A673 (cell line): ENCODE measurements around the gene CHAT. TPM values are rescaled to one million over a fixed set of nuclear protein-coding genes. Genes with fewer than 3 reads are reported as not detected.
A peak's percentile ranks its signal among the peaks of the same experiment; 100 is the strongest.

Experiments
- BruUV-seq: library from RNA; stranded (reverse); fragments of 400-500 nt; replicated peaks from 2 replicates; lab custom pipeline; 2021; lab: Mats Ljungman, UMichigan
- CTCF ChIA-PET: fragments of 300-600 bp; sonication (Branson Sonifier 250); formaldehyde crosslinking; loops from one replicate; lab custom pipeline; 2022; ENCODE audit warnings: antibody characterized with exemption; lab: Charles Lee
- POLR2A ChIA-PET: fragments of 300-600 bp; sonication (Branson Sonifier 250); formaldehyde crosslinking; loops from one replicate; lab custom pipeline; 2022; ENCODE audit warnings: antibody characterized with exemption; ENCODE audit not compliant: low non-redundant PET; lab: Charles Lee
- DNase-seq: peaks from one replicate; pipeline ENCODE4 v3.0.0-alpha.2; 2015; ENCODE audit warnings: low spot score
- H3K27ac ChIP-seq: fragments of 200-600 bp; sonication (generic); 2 replicates; pipeline ENCODE4 v1.5.1; 2016; ENCODE audit warnings: mixed run types, low read depth, mild to moderate bottlenecking, mixed read lengths, antibody characterized with exemption, low read length; ENCODE audit not compliant: poor library complexity, severe bottlenecking
- H3K27me3 ChIP-seq: fragments of 200-600 bp; sonication (generic); replicated peaks from 2 replicates; pipeline ENCODE4 v1.6.1; 2017; ENCODE audit warnings: mixed run types, low read depth, mild to moderate bottlenecking, mixed read lengths, antibody characterized with exemption, low read length; ENCODE audit not compliant: insufficient read depth, poor library complexity
- H3K36me3 ChIP-seq: fragments of 200-600 bp; sonication (generic); 2 replicates; pipeline ENCODE4 v1.6.1; 2016; ENCODE audit warnings: mixed run types, mild to moderate bottlenecking, mixed read lengths, antibody characterized with exemption, low read length; ENCODE audit not compliant: insufficient read depth, poor library complexity, severe bottlenecking
- H3K4me1 ChIP-seq: fragments of 200-600 bp; sonication (generic); 2 replicates; pipeline ENCODE4 v1.6.1; 2017; ENCODE audit warnings: mixed run types, mild to moderate bottlenecking, mixed read lengths, antibody characterized with exemption, low read length; ENCODE audit not compliant: insufficient read depth, poor library complexity, severe bottlenecking
- H3K4me3 ChIP-seq: fragments of 200-600 bp; sonication (generic); 2 replicates; pipeline ENCODE4 v1.5.1; 2016; ENCODE audit warnings: low read depth, mixed run types, mild to moderate bottlenecking, mixed read lengths, low read length; ENCODE audit not compliant: poor library complexity, severe bottlenecking
- H3K9me3 ChIP-seq: fragments of 200-600 bp; sonication (generic); 2 replicates; pipeline ENCODE4 v1.6.1; 2016; ENCODE audit warnings: mixed run types, low read depth, mild to moderate bottlenecking, mixed read lengths, antibody characterized with exemption, low read length; ENCODE audit not compliant: poor library complexity, severe bottlenecking
- EZH2 ChIP-seq: fragments of 200-600 bp; sonication (generic); IDR thresholded peaks from 2 replicates; pipeline ENCODE4 v1.6.1; 2017; ENCODE audit warnings: borderline replicate concordance, low read depth, mild to moderate bottlenecking, mixed read lengths, antibody characterized with exemption, low read length; ENCODE audit not compliant: poor library complexity, severe bottlenecking
- intact Hi-C: fragments of 100-400 bp; cut with micrococcal nuclease; formaldehyde crosslinking; loops from one replicate; pipeline ENCODE4 v1.10.0; 2022; ENCODE audit not compliant: unreplicated experiment
- total RNA-seq: library from RNA; stranded (reverse); gene quantifications from 2 replicates; pipeline ENCODE4 v1.2.3, GENCODE V29; 2021
- TF ChIP-seq, protein P1 (sequence below): fragments of 300-800, 200-600 bp; sonication (generic); conservative IDR thresholded peaks from 2 replicates; pipeline ENCODE4 v1.5.1; 2017; ENCODE audit warnings: low read depth, mild to moderate bottlenecking, antibody characterized with exemption, low read length, moderate library complexity, mixed read lengths

CHAT gene
- total RNA-seq, 1 experiment from 2014 or later = 0.56 TPM

DNA sequence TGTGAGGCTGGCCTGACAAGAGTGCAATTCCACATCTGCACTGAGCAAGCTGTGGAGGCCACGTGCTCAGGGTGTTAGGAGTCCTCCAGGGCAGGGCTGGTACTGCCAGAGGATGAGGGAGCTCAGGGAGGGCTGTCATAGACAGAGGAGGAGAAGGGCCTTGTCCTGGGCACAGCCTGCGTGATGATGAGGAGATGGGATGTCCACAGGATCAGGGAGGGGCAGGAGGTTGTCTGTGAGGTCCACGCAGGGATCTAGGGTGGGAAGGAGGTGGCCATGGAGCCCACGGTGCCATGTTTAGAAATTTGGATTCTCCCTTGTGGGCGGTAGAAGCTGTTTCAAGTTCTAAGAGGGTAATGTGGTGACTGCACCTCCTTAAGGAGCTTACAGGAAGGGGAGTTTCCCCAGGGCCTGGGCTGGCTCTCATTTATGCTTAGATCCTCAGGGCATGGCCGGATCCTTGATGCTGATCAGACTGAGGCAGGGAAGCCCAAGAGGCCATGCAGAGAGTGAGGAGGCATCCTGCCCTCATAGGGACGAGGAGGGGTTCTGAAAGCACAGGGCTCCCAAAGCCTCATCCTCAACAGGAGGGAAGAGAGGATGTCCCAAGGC lies 30.3 kb downstream of the CHAT start:
- Histone ChIP-seq H3K36me3 (no peaks in the 10 kb centered on the region), H3K9me3 (no peaks in the 10 kb centered on the region), H3K4me1 (peaks cover 18% of the 10 kb centered on the region), H3K4me3 (no peak overlapping the region), H3K27ac (no peak overlapping the region), H3K27me3 (no peaks in the 10 kb centered on the region)
- no peak for DNase-seq
- TF ChIP-seq, protein P1, sequence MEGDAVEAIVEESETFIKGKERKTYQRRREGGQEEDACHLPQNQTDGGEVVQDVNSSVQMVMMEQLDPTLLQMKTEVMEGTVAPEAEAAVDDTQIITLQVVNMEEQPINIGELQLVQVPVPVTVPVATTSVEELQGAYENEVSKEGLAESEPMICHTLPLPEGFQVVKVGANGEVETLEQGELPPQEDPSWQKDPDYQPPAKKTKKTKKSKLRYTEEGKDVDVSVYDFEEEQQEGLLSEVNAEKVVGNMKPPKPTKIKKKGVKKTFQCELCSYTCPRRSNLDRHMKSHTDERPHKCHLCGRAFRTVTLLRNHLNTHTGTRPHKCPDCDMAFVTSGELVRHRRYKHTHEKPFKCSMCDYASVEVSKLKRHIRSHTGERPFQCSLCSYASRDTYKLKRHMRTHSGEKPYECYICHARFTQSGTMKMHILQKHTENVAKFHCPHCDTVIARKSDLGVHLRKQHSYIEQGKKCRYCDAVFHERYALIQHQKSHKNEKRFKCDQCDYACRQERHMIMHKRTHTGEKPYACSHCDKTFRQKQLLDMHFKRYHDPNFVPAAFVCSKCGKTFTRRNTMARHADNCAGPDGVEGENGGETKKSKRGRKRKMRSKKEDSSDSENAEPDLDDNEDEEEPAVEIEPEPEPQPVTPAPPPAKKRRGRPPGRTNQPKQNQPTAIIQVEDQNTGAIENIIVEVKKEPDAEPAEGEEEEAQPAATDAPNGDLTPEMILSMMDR = no peak
- TF ChIP-seq EZH2 = no peak
- POLR2A ChIA-PET = no interaction called here
- BruUV-seq = no TSS peak
- intact Hi-C loops = no loop called here
- CTCF ChIA-PET = no interaction called here

DNA sequence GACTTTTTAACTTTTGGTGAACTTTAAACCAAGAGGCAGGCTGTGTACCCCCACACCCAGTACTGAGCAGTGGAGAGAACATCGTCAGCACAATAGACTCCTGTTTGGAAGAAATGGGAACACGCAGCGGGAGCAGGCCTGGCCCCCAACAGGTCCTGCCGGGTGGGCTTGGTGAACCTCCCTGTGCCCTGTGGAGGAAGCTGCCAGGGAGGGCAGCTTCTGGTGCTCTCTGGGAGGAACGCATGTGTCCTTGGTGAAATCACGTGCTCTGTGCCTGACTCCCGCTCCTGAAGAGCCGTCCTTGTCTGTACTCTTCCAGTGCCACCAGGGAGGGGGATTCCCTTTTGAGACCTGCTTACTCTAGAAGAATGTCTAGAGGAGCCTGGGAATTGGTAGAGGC lies 31.6 kb downstream of the CHAT start:
- POLR2A ChIA-PET = no interaction called here
- BruUV-seq = no TSS peak
- intact Hi-C loops = no loop called here
- Histone ChIP-seq H3K4me1 (peaks cover 21% of the 10 kb centered on the region), H3K4me3 (no peak overlapping the region), H3K36me3 (no peaks in the 10 kb centered on the region), H3K27me3 (no peaks in the 10 kb centered on the region), H3K9me3 (no peaks in the 10 kb centered on the region), H3K27ac (no peak overlapping the region)
- CTCF ChIA-PET = no interaction called here
- no peak for TF ChIP-seq EZH2
- TF ChIP-seq, protein P1 = no peak
- no peak for DNase-seq

DNA sequence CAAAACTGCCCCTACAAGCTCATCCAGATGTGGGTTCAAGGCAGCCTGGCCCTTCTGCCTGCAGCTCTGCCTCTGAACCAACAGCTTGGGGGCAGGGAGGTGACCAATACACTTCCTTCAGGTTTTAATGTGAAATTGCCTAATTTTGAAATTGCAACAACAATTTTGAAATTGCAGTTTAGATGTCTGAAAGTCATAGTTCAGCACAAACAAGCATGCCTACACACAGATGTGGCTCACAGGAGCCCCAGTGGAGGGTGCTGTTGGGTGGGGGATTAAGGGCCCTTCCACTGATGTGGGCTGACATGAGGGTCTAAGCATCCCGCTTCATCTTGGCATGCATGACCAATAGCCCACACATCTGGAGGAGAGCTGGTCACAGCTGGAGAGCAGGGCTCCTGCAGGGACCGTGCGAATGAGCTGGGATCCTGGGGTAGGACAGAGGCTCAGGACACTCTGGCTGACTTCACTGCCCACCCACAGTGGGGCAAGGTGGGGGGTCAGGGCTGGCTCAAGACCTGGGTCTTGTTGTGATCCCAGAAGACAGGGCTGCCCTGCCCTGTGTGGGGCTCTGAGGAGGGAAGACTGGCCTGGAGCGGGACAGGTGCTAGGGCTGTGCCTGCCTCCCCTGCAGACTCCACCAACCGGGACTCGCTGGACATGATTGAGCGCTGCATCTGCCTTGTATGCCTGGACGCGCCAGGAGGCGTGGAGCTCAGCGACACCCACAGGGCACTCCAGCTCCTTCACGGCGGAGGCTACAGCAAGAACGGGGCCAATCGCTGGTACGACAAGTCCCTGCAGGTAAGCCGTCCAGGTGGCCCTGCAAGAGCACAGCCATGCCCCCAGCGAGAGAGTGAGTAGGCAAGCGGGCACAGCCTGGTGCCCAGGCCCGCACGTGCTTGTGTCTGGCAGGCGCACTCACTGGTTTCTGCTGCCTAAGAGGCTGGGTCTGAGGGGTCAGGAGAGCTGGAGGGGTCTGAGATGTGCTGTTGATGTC lies 32.3 kb downstream of the CHAT start:
- Histone ChIP-seq H3K27me3 (no peaks in the 10 kb centered on the region), H3K4me1 (peaks cover 21% of the 10 kb centered on the region), H3K9me3 (no peaks in the 10 kb centered on the region), H3K36me3 (no peaks in the 10 kb centered on the region), H3K27ac (no peak overlapping the region), H3K4me3 (no peak overlapping the region)
- no TSS peak for BruUV-seq
- ChIA-PET CTCF (no interaction called here), POLR2A (interaction anchor here (0.5 kb wide), 1 partner anchor 914 kb away, joined by 3 read pairs; no protein-coding TSS in a partner anchor)
- TF ChIP-seq, protein P1 = no peak; the same call in 1 of the 2 replicates
- TF ChIP-seq EZH2 = no peak
- intact Hi-C loops = no loop called here
- peak; percentile 22 for DNase-seq
